Measurements from ENCODE around the gene SERINC5. TPM values are rescaled to one million over a fixed set of nuclear protein-coding genes. Genes with fewer than 3 reads are reported as not detected.
"Not testable (repeated sequence)": the region's sequence is repeated elsewhere in the genome, so short reads cannot be mapped to it uniquely, and the experiment has no call there.

Gene SERINC5
- total RNA-seq (100 to 1,000 TPM; 182 to 186 TPM), polyA plus RNA-seq (10 to 100 TPM; 21.8 to 30.6 (median 24.1) TPM), total RNA-seq (43.4 to 393 (median 250) reads per million in 6 experiments)

GRCh38 chr5:80255811-80256712 is at the start of gene SERINC5:
SERINC5 (minus strand) TSS chr5:80256048; CDS start chr5:80255922, 126 bp downstream.
- H3K9me3 Mint-ChIP-seq: no peaks in the 10 kb centered on the region
- POLR2A ChIA-PET: interaction anchor here (0.7 to 11.2 kb wide), 39 partner anchors 10 to 164 kb away, joined by 3 to 152 read pairs (median 6); no protein-coding TSS in a partner anchor
- peaks cover 17 to 26% (median 20%) of the 10 kb centered on the region in 3 donors for H3K36me3 Mint-ChIP-seq
- peaks cover 31 to 53% (median 47%) of the 10 kb centered on the region in 4 donors for H3K4me1 Mint-ChIP-seq
- H3K27ac Mint-ChIP-seq: peak within 1 kb of the TSS; percentile 95 to 100 (median 98)
- ATAC-seq (peak; percentile 72 to 77), DNase-seq (peak; percentile 80 to 91 (median 85))
- no peaks in the 10 kb centered on the region for H3K27me3 Mint-ChIP-seq
- H3K4me3 Mint-ChIP-seq: peak within 1 kb of the TSS; percentile 90 to 99 (median 98)

- Mint-ChIP-seq H3K27me3 (no peaks in the 10 kb centered on the region), H3K27ac (no peak overlapping the region), H3K4me3 (no peak overlapping the region), H3K4me1 (no peaks in the 10 kb centered on the region), H3K36me3 (no peaks in the 10 kb centered on the region), H3K9me3 (no peaks in the 10 kb centered on the region)
- POLR2A ChIA-PET: no interaction called here
- ATAC-seq (no peak), DNase-seq (no peak)
Observed at GRCh38 chr5:80302636-80303035, 46.8 kb upstream of the SERINC5 start.

GRCh38 chr5:80301342-80301741 is 45.5 kb upstream of the SERINC5 start:
- H3K4me1 Mint-ChIP-seq, H3K27ac Mint-ChIP-seq, H3K27me3 Mint-ChIP-seq, POLR2A ChIA-PET, H3K36me3 Mint-ChIP-seq, DNase-seq, H3K4me3 Mint-ChIP-seq, H3K9me3 Mint-ChIP-seq, ATAC-seq: not testable (repeated sequence)

- H3K4me1 Mint-ChIP-seq, DNase-seq, H3K27me3 Mint-ChIP-seq, POLR2A ChIA-PET, H3K9me3 Mint-ChIP-seq, ATAC-seq, H3K27ac Mint-ChIP-seq, H3K4me3 Mint-ChIP-seq, H3K36me3 Mint-ChIP-seq: not testable (repeated sequence)
Observed at GRCh38 chr5:80300796-80301195, 44.9 kb upstream of the SERINC5 start.

GRCh38 chr5:80300125-80300524 is 44.3 kb upstream of the SERINC5 start:
- Mint-ChIP-seq H3K27ac (no peak overlapping the region), H3K9me3 (no peaks in the 10 kb centered on the region), H3K4me3 (no peak overlapping the region), H3K4me1 (no peaks in the 10 kb centered on the region), H3K36me3 (no peaks in the 10 kb centered on the region), H3K27me3 (peaks cover 0 to 3% (median 0%) of the 10 kb centered on the region in 5 donors)
- POLR2A ChIA-PET: no interaction called here
- no peak for DNase-seq
- ATAC-seq: no peak

GRCh38 chr5:80299601-80300000 is 43.8 kb upstream of the SERINC5 start:
- ATAC-seq (no peak), DNase-seq (no peak)
- H3K27ac Mint-ChIP-seq: no peak overlapping the region
- H3K4me3 Mint-ChIP-seq: no peak overlapping the region
- no peaks in the 10 kb centered on the region for H3K4me1 Mint-ChIP-seq
- POLR2A ChIA-PET: no interaction called here
- peaks cover 0 to 3% (median 0%) of the 10 kb centered on the region in 5 donors for H3K27me3 Mint-ChIP-seq
- no peaks in the 10 kb centered on the region for H3K9me3 Mint-ChIP-seq
- no peaks in the 10 kb centered on the region for H3K36me3 Mint-ChIP-seq

GRCh38 chr5:80296121-80296520 is 40.3 kb upstream of the SERINC5 start:
- ATAC-seq (no peak), DNase-seq (no peak)
- Mint-ChIP-seq H3K4me3 (no peak overlapping the region), H3K36me3 (peaks cover 0 to 1% (median 0%) of the 10 kb centered on the region in 3 donors), H3K9me3 (no peaks in the 10 kb centered on the region), H3K27ac (no peak overlapping the region), H3K4me1 (no peaks in the 10 kb centered on the region), H3K27me3 (peaks cover 0 to 3% (median 0%) of the 10 kb centered on the region in 5 donors)
- POLR2A ChIA-PET: no interaction called here

GRCh38 chr5:80291761-80292160 is 35.9 kb upstream of the SERINC5 start:
- Mint-ChIP-seq H3K4me1 (no peaks in the 10 kb centered on the region), H3K27me3 (no peaks in the 10 kb centered on the region), H3K9me3 (no peaks in the 10 kb centered on the region), H3K27ac (no peak overlapping the region), H3K36me3 (peaks cover 0 to 1% (median 0%) of the 10 kb centered on the region in 3 donors), H3K4me3 (no peak overlapping the region)
- ATAC-seq: no peak
- DNase-seq: no peak
- POLR2A ChIA-PET: no interaction called here

- POLR2A ChIA-PET: interaction anchor here (0.5 to 0.6 kb wide), 2 partner anchors 18 to 22 kb away, joined by 3 read pairs; no protein-coding TSS in a partner anchor
- DNase-seq: no peak
- H3K27ac Mint-ChIP-seq: no peak overlapping the region
- peaks cover 0 to 1% (median 0%) of the 10 kb centered on the region in 3 donors for H3K36me3 Mint-ChIP-seq
- no peak for ATAC-seq
- no peaks in the 10 kb centered on the region for H3K27me3 Mint-ChIP-seq
- H3K4me3 Mint-ChIP-seq: no peak overlapping the region
- H3K4me1 Mint-ChIP-seq: peaks cover 6 to 13% (median 11%) of the 10 kb centered on the region in 4 donors
- H3K9me3 Mint-ChIP-seq: no peaks in the 10 kb centered on the region
Observed at GRCh38 chr5:80289320-80289719, 33.5 kb upstream of the SERINC5 start.

GRCh38 chr5:80288177-80288576 is 32.3 kb upstream of the SERINC5 start:
- Mint-ChIP-seq H3K27ac (no peak overlapping the region), H3K27me3 (no peaks in the 10 kb centered on the region), H3K4me1 (peaks cover 6 to 13% (median 11%) of the 10 kb centered on the region in 4 donors), H3K9me3 (no peaks in the 10 kb centered on the region), H3K36me3 (no peaks in the 10 kb centered on the region), H3K4me3 (no peak overlapping the region)
- ATAC-seq: no peak
- DNase-seq: no peak
- POLR2A ChIA-PET: interaction anchor here (0.7 kb wide), 1 partner anchor 185 kb away, joined by 3 read pairs; no protein-coding TSS in a partner anchor

GRCh38 chr5:80284720-80285119 is 28.9 kb upstream of the SERINC5 start:
- peak overlapping the region in 7 of 10 donors; percentile 17 to 75 (median 37) for H3K4me3 Mint-ChIP-seq
- H3K27me3 Mint-ChIP-seq: no peaks in the 10 kb centered on the region
- no peaks in the 10 kb centered on the region for H3K9me3 Mint-ChIP-seq
- ATAC-seq (peak; percentile 89 to 99), DNase-seq (peak in 4 of 10 donors; percentile 27 to 47 (median 38))
- no peaks in the 10 kb centered on the region for H3K36me3 Mint-ChIP-seq
- peak overlapping the region in 9 of 10 donors; percentile 28 to 87 (median 55) for H3K27ac Mint-ChIP-seq
- POLR2A ChIA-PET: interaction anchor here (0.7 to 2.7 kb wide), 5 partner anchors 29 to 193 kb away, joined by 3 to 6 read pairs (median 3); partner anchors contain the start of gene SERINC5
- peaks cover 8 to 23% (median 12%) of the 10 kb centered on the region in 4 donors for H3K4me1 Mint-ChIP-seq

- POLR2A ChIA-PET: interaction anchor here (2.7 kb wide), 1 partner anchor 28 kb away, joined by 6 read pairs; the partner anchor contains the start of gene SERINC5
- DNase-seq (no peak), ATAC-seq (no peak)
- Mint-ChIP-seq H3K27me3 (no peaks in the 10 kb centered on the region), H3K27ac (no peak overlapping the region), H3K4me3 (no peak overlapping the region), H3K4me1 (peaks cover 8 to 23% (median 12%) of the 10 kb centered on the region in 4 donors), H3K36me3 (no peaks in the 10 kb centered on the region), H3K9me3 (no peaks in the 10 kb centered on the region)
Observed at GRCh38 chr5:80283360-80283759, 27.5 kb upstream of the SERINC5 start.

- Mint-ChIP-seq H3K27me3 (no peaks in the 10 kb centered on the region), H3K9me3 (no peaks in the 10 kb centered on the region), H3K4me1 (peaks cover 8 to 23% (median 12%) of the 10 kb centered on the region in 4 donors), H3K36me3 (no peaks in the 10 kb centered on the region), H3K27ac (peak overlapping the region in 1 of 10 donors; percentile 25), H3K4me3 (no peak overlapping the region)
- DNase-seq (no peak), ATAC-seq (no peak)
- POLR2A ChIA-PET: no interaction called here
Observed at GRCh38 chr5:80282054-80282453, 26.2 kb upstream of the SERINC5 start.

Data from naive thymus-derived CD8-positive, alpha-beta T cell (primary cell).